PC-3 (cell line): ENCODE data around the gene VNN1. TPM values are rescaled to one million over a fixed set of nuclear protein-coding genes. Genes with fewer than 3 reads are reported as not detected.

Experiments used
- ATAC-seq: fragments of 200-7000 bp; cut with Tn5 transposase; 2 replicates; pipeline ENCODE4 v1.9.1; 2020; ENCODE audit warnings: mild to moderate bottlenecking, moderate library complexity
- BruUV-seq: library from RNA; stranded (reverse); fragments of 400-500 nt; replicated peaks from 2 replicates; lab custom pipeline; 2021; lab: Mats Ljungman, UMichigan
- CTCF ChIA-PET: fragments of 300-600 bp; sonication (Branson Sonifier 250); formaldehyde crosslinking; loops from one replicate; lab custom pipeline; 2022; ENCODE audit warnings: antibody characterized with exemption; lab: Charles Lee
- POLR2A ChIA-PET: fragments of 300-600 bp; sonication (Branson Sonifier 250); formaldehyde crosslinking; loops from one replicate; lab custom pipeline; 2022; ENCODE audit warnings: antibody characterized with exemption; ENCODE audit not compliant: unreplicated experiment; lab: Charles Lee
- DNase-seq: peaks from one replicate; pipeline ENCODE4 v3.0.0-alpha.2; 2015
- H2AFZ ChIP-seq: fragments of 300-600 bp; sonication (generic); 2 replicates; pipeline ENCODE4 v1.6.0; 2016; ENCODE audit warnings: antibody characterized with exemption, low read length
- H3F3A ChIP-seq: fragments of 300-600 bp; sonication (generic); one replicate; pipeline ENCODE4 v1.6.0; 2017; ENCODE audit warnings: antibody characterized with exemption, low read length, control low read depth, mild to moderate bottlenecking; ENCODE audit not compliant: unreplicated experiment
- H3K27ac ChIP-seq: fragments of 300-600 bp; sonication (generic); 2 replicates; pipeline ENCODE4 v1.5.1; 2016; ENCODE audit warnings: mild to moderate bottlenecking, low read length
- H3K27me3 ChIP-seq: fragments of 300-600 bp; sonication (generic); 2 replicates; pipeline ENCODE4 v1.6.1; 2016; ENCODE audit warnings: low read length, mixed read lengths
- H3K36me3 ChIP-seq: fragments of 300-600 bp; sonication (generic); 2 replicates; pipeline ENCODE4 v1.6.1; 2016; ENCODE audit warnings: low read depth, mixed run types, low read length, mixed read lengths
- H3K4me1 ChIP-seq: fragments of 300-600 bp; sonication (generic); 2 replicates; pipeline ENCODE4 v1.5.1; 2016; ENCODE audit warnings: low read length; ENCODE audit not compliant: insufficient read depth
- H3K4me2 ChIP-seq: fragments of 300-600 bp; sonication (generic); 2 replicates; pipeline ENCODE4 v1.6.0; 2016; ENCODE audit warnings: low read length
- H3K4me3 ChIP-seq: fragments of 300-600 bp; sonication (generic); 2 replicates; pipeline ENCODE4 v1.5.1; 2016; ENCODE audit warnings: mild to moderate bottlenecking, low read length, mixed read lengths
- H3K79me2 ChIP-seq: fragments of 300-600 bp; sonication (generic); 2 replicates; pipeline ENCODE4 v1.6.1; 2017; ENCODE audit warnings: low read length, mixed read lengths
- H3K9ac ChIP-seq: fragments of 300-600 bp; sonication (generic); 2 replicates; pipeline ENCODE4 v1.6.0; 2016; ENCODE audit warnings: mild to moderate bottlenecking, low read length
- H3K9me2 ChIP-seq: fragments of 300-600 bp; sonication (generic); replicated peaks from 2 replicates; pipeline ENCODE4 v1.6.1; 2016; ENCODE audit warnings: mixed run types, low read length, mixed read lengths
- H3K9me3 ChIP-seq: fragments of 300-600 bp; sonication (generic); 2 replicates; pipeline ENCODE4 v1.6.1; 2016; ENCODE audit warnings: low read length, mixed read lengths
- H4K20me1 ChIP-seq: fragments of 300-600 bp; sonication (generic); 2 replicates; pipeline ENCODE4 v1.6.1; 2016; ENCODE audit warnings: low read length, mixed read lengths
- CTCF ChIP-seq: fragments of 300-600 bp; sonication (generic); conservative IDR thresholded peaks from 2 replicates; pipeline ENCODE4 v1.5.1; 2017; ENCODE audit warnings: antibody characterized with exemption, low read depth, mild to moderate bottlenecking, low read length
- EZH2 ChIP-seq: fragments of 300-600 bp; sonication (generic); IDR thresholded peaks from one replicate; pipeline ENCODE4 v1.6.1; 2017; ENCODE audit warnings: antibody characterized with exemption, mild to moderate bottlenecking, low read length; ENCODE audit not compliant: unreplicated experiment
- EZH2phosphoT487 ChIP-seq: fragments of 300-600 bp; sonication (generic); IDR thresholded peaks from 2 replicates; pipeline ENCODE4 v1.6.1; 2018; ENCODE audit warnings: mild to moderate bottlenecking, antibody characterized with exemption, low read length, borderline replicate concordance
- intact Hi-C: fragments of 100-400 bp; cut with micrococcal nuclease; formaldehyde crosslinking; loops from 2 replicates; pipeline ENCODE4 v1.9.0; 2023
- total RNA-seq: library from RNA; depleted of rRNA; stranded (reverse); fragments of >200 nt; gene quantifications from 2 replicates; pipeline ENCODE4 v1.2.3, GENCODE V29; 2014

Gene VNN1
- total RNA-seq, 1 experiment from 2014 or later = 0.04 TPM

- intact Hi-C loops = no loop called here
- TF ChIP-seq EZH2phosphoT487 = no peak
- TF ChIP-seq EZH2 = no peak
- no peak for TF ChIP-seq CTCF
- no peak overlapping the region for H3K4me2 ChIP-seq
- no peak overlapping the region for H2AFZ ChIP-seq
- ATAC-seq = no peak
- H3K9me2 ChIP-seq = no peaks in the 10 kb centered on the region
- no peaks in the 10 kb centered on the region for H3F3A ChIP-seq
- no peak overlapping the region for H3K9ac ChIP-seq
- H4K20me1 ChIP-seq = no peaks in the 10 kb centered on the region
- no peaks in the 10 kb centered on the region for H3K27me3 ChIP-seq
- no peak overlapping the region for H3K4me3 ChIP-seq
- H3K79me2 ChIP-seq = no peaks in the 10 kb centered on the region
- H3K9me3 ChIP-seq = no peaks in the 10 kb centered on the region
- ChIA-PET POLR2A (no interaction called here), CTCF (no interaction called here)
- H3K4me1 ChIP-seq = peaks cover 5% of the 10 kb centered on the region; the same call in 1 of the 2 replicates
- no peaks in the 10 kb centered on the region for H3K36me3 ChIP-seq
- no peak for DNase-seq
- BruUV-seq = no TSS peak
- H3K27ac ChIP-seq = no peak overlapping the region
Measured at GRCh38 chr6:132751306-132751705, 37.5 kb upstream of the VNN1 start.

GRCh38 chr6:132750455-132751248 is 36.8 kb upstream of the VNN1 start:
- no peaks in the 10 kb centered on the region for H3K27me3 ChIP-seq

More at GRCh38 chr6:132750455-132751248, 36.8 kb upstream of the VNN1 start:
- DNase-seq (no peak), ATAC-seq (no peak)
- Histone ChIP-seq H3K27ac (no peak overlapping the region), H3K79me2 (no peaks in the 10 kb centered on the region), H3K4me3 (no peak overlapping the region), H3K4me2 (no peak overlapping the region), H3K9me2 (no peaks in the 10 kb centered on the region), H2AFZ (no peak overlapping the region), H3F3A (no peaks in the 10 kb centered on the region), H4K20me1 (no peaks in the 10 kb centered on the region), H3K36me3 (no peaks in the 10 kb centered on the region), H3K9ac (no peak overlapping the region), H3K9me3 (no peaks in the 10 kb centered on the region), H3K4me1 (peaks cover 5% of the 10 kb centered on the region; the same call in 1 of the 2 replicates)
- TF ChIP-seq EZH2 (no peak), EZH2phosphoT487 (no peak), CTCF (no peak)
- intact Hi-C loops = no loop called here
- no TSS peak for BruUV-seq
- ChIA-PET CTCF (no interaction called here), POLR2A (interaction anchor here (0.6 kb wide), 2 partner anchors 13 to 62 kb away, joined by 3 read pairs; no protein-coding TSS in a partner anchor)
